AG04449 (cell line): ENCODE results near the gene TOB2.
A peak's percentile ranks its signal among the peaks of the same experiment; 100 is the strongest.

Experiments
- CTCF ChIA-PET: fragments of 350-600 bp; formaldehyde crosslinking; extraction: SDS; loops from one replicate; lab custom pipeline; 2021; ENCODE audit warnings: antibody characterized with exemption; lab: Yijun Ruan, JAX
- POLR2A ChIA-PET: fragments of 400-600, 350-600 bp; formaldehyde crosslinking; extraction: SDS; loops from one replicate; lab custom pipeline; 2020; ENCODE audit warnings: antibody characterized with exemption, inconsistent platforms; lab: Yijun Ruan, JAX
- DNase-seq: peaks from one replicate; pipeline ENCODE4 v3.0.0-alpha.2; 2010; ENCODE audit warnings: low read depth, low spot score
- H3K4me3 ChIP-seq: 2 replicates; pipeline ENCODE4 v1.5.1; 2011; ENCODE audit warnings: low read depth, mild to moderate bottlenecking, control low read depth, low read length
- CTCF ChIP-seq: IDR thresholded peaks from one replicate; pipeline ENCODE4 v1.5.1; 2011; ENCODE audit warnings: mild to moderate bottlenecking, moderate library complexity, low read length, control low read depth, inconsistent platforms; ENCODE audit not compliant: insufficient read depth; ENCODE audit errors: missing control alignments

TOB2 gene

GRCh38 chr22:41485033-41485432 lies 38.4 kb upstream of the TOB2 start:
- TF ChIP-seq CTCF: no peak
- ChIA-PET CTCF (interaction anchor here (1.1 to 1.4 kb wide), 2 partner anchors 33 to 82 kb away, joined by 4 to 5 read pairs; no protein-coding TSS in a partner anchor), POLR2A (no interaction called here)
- DNase-seq: no peak
- H3K4me3 ChIP-seq: no peak overlapping the region

GRCh38 chr22:41482319-41482935 lies 35.8 kb upstream of the TOB2 start:
- POLR2A ChIA-PET: interaction anchor here (0.6 kb wide), 1 partner anchor 35 kb away, joined by 3 read pairs; no protein-coding TSS in a partner anchor
- H3K4me3 ChIP-seq: no peak overlapping the region
- CTCF ChIA-PET: interaction anchor here (2.3 to 2.6 kb wide), 2 partner anchors 9 to 35 kb away, joined by 11 to 15 read pairs; no protein-coding TSS in a partner anchor
- TF ChIP-seq CTCF: no peak
- DNase-seq: no peak

GRCh38 chr22:41481925-41482318 lies 35.3 kb upstream of the TOB2 start:
- no peak overlapping the region for H3K4me3 ChIP-seq
- ChIA-PET CTCF (interaction anchor here (0.6 to 2.6 kb wide), 5 partner anchors 10 to 106 kb away, joined by 3 to 15 read pairs (median 8); no protein-coding TSS in a partner anchor), POLR2A (no interaction called here)
- no peak for DNase-seq
- TF ChIP-seq CTCF: no peak

GRCh38 chr22:41481131-41481830 lies 34.7 kb upstream of the TOB2 start:
- ChIA-PET CTCF (interaction anchor here (0.6 to 2.6 kb wide), 7 partner anchors 10 to 106 kb away, joined by 3 to 15 read pairs (median 5); no protein-coding TSS in a partner anchor), POLR2A (interaction anchor here (0.9 to 1.1 kb wide), 2 partner anchors 13 to 33 kb away, joined by 3 to 6 read pairs; partner anchors contain the start of genes ACO2 and PHF5A)
- H3K4me3 ChIP-seq: no peak overlapping the region
- no peak for TF ChIP-seq CTCF
- DNase-seq: no peak

GRCh38 chr22:41480397-41480735 lies 33.8 kb upstream of the TOB2 start:
- no peak overlapping the region for H3K4me3 ChIP-seq
- no peak for TF ChIP-seq CTCF
- CTCF ChIA-PET: interaction anchor here (0.6 to 2.6 kb wide), 8 partner anchors 11 to 116 kb away, joined by 3 to 15 read pairs (median 4); no protein-coding TSS in a partner anchor
- peak; percentile 67 for DNase-seq
- POLR2A ChIA-PET: interaction anchor here (0.9 to 1.1 kb wide), 3 partner anchors 12 to 34 kb away, joined by 3 to 6 read pairs (median 6); partner anchors contain the start of genes ACO2, PHF5A and TOB2
